Central memory CD4-positive, alpha-beta T cell (primary cell): ENCODE results near the gene PYGO2.
"Not testable (repeated sequence)": the region's sequence is repeated elsewhere in the genome, so short reads cannot be mapped to it uniquely, and the experiment has no call there.

Source experiments
- DNase-seq: peaks from one replicate; pipeline ENCODE4 v3.0.0; 2022

The PYGO2 gene

DNA sequence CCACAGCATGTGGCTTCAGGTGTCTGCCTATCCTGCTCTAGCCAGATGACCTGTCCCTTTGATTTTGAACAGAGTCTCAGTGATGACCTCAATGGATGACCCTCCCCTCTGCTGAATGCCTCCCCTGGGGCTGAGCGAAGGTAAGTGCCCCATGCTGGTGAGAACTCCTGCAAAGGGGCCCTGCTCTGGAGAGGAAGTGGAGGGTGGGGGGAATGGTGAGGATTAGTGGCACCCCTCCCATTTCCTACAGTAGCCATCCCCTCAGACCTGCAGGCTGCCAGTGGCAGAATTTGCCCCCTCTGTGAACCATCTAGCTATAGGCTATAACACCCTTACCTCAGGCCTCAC is 21.4 kb downstream of the PYGO2 start:
- DNase-seq: no peak

DNA sequence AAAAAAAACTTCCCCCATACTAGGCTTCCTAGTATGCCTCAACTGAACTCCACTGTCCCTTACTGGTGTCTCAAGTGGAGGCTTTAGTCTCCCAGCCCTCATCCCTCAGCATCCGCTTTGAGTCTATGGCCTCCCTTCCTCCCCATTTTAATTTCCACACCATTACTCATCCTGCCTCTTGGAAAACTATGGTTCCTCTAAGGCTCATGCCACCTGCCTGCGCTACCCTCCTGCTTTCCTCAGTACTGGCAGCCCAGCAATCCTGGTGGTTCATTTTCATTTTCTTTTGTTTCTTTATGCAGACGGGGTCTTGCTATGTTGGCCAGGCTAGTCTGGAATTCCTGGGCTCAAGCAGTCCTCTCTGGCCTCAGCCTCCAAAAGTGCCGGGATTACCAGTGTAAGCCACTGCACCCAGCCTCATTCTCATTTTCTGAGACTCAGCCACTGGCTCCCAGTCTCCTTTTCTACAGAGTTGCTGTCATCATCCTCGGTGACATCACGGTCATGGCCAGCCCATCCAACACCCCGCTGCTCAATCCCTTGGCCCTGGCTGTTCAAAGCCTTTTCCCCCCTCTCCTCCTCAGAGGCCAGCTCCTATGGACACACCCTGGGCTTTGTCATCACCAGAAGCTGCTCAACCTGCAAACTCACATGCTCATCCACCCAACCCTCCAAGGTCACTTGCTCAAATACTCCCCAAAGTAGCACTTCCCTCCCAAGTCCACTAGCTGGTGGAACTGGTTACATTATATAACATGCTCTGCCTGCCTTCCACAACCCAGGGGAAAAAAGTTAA is 22.8 kb downstream of the PYGO2 start:
- no peak for DNase-seq

DNA sequence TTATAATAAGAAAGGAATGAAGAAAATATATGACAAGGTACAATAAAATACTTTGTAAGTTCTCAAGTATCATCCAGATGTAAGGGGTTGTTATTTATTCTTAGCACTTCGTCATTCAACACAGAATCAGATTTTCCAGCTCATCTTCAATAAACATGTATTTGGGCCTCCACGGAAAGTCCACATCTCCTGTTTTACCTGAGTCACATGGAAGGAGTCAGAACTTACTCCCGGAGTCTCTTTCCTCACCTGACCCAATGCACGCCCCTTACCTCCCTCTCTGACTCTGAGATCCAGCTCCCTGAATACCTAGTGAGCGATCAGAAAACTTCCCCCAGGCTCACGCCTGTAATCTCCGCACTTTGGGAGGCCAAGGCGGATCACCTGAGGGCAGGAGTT is 23.6 kb downstream of the PYGO2 start:
- no peak for DNase-seq

DNA sequence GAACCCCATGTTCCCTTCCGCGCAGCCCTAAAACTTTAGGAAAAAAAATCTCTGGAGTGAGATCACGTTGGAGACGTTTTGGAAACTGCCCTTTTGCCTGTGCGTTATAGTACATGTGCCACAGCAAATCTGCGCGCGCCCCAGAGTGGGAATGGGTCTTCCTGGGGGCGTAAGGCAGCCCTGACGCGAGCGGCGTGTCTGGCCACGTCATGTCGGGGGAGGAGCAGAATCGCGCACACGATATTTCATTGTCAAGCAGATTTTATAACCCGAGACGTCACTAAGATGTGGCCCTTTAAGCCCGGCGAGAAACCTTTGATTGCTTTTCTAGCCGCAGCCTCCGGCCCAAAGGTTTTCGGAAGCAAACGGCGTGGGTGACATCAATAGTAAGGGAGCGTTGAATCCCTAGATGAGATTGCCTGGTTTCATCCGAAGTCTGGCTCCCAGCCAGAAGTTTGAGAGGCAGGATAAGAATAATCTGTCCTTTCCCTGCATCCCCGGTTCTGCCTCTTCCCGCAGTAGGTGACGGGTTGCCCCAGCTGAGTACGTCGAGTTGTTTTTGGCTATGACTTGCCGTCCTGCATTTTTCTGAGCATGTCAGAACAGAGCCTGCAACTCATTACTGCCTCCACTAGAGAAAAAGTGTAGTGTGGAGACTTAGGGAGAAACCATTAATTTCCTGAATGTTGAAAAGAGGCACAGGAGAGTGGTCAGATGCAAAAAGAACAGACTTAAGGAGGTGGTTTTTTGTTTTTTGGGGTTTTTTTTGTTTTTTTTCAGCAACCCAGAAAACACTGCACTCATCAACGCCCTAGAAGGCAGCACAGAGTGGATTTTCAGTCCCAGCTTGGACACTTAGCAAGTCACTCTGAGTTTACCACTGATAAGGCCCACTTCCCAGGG is 24.2 kb downstream of the PYGO2 start:
- DNase-seq: peak; percentile 97

DNA sequence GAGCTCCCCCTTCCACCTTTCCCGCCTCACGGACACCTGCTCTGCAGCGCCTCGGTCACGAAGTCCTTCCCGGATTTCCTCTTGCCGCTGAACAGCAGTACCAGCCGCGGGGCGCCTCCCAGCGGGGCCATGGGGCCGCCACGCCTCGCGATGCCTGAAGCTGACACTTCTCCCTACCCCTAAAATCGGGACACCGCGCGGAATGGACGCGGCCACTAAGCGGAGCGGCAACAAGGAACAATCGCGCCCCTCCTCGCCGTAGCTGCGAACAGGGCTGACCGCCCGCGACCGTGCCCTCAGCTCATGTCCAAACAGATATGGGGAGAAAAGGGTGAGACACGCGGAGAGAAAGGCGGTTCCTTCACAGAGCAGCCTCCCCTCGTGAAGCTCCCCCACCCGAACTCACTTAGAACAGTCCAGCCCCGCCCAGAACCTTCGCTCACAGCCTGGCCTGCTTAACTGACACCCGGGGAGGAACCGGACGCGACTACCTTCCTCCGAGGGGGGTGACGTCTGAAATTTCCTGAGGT is 25.0 kb downstream of the PYGO2 start, which contains the start of gene PMVK:
Gene PMVK, minus strand, starts transcription at position 165 of the 530 bp plus-strand sequence. Its CDS starts 34 bp downstream, at position 131.
- DNase-seq: peak; percentile 97

DNA sequence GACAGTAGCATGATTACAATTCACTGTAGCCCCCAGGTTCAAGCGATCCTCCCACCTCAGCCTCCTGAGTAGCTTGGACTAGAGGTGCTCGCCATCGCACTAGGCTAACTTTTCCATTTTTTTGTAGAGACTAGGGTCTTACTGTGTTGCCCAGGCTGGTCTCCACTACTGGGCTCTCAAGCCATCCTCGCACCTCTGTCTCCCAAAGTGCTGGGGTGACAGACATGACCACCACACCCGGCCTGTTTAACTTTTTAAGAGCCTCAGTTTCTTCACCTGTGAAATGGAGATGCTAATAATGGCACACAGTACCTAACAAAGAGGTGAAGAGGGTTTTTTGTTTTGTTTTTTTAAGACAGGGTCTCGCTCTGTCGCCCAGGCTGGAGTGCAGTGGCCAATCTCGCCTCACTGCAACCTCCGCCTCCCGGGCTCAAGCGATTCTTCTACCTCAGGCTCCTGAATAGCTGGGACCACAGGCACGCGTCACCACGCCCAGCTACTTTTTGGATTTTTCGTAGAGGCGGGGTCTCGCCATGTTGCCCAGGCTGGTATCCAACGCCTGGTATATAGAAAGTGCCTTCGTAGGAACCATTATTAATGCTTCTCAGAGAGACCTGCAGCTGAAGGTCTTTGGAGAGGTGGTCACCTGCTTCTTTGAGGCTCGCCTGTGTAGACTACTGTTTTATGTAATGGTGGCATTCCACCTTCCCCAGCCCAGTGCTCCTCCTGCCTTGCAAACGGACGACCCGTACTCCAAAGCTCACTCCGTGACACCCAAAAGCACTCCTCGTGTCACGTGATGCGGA is 25.6 kb downstream of the PYGO2 start:
- DNase-seq: no peak

DNA sequence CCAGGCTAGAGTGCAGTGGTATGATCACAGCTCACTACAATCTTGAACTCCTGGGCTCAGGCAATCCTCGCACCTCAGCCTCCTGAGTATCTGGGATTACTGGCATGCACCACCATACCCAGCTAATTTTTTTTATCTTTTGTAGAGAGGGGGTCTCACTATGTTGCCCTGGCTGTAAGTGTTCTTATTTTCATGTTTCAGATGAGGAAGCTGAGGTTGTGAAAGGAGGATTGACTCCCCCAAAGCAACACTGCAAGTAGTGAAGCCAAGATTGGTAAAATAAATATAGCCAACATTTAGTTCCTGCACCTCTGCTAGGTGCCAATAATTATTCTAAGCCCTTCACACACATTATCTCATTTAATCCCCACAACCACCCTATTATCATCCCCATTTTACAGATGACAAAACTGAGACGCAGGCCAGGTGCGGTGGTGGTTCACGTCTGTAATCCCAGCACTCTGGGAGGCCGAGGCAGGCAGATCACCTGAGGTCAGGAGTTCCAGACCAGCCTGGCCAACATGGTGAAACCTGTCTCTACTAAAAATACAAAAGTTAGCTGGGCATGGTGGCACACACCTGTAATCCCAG is 27.1 kb downstream of the PYGO2 start:
- no peak for DNase-seq

DNA sequence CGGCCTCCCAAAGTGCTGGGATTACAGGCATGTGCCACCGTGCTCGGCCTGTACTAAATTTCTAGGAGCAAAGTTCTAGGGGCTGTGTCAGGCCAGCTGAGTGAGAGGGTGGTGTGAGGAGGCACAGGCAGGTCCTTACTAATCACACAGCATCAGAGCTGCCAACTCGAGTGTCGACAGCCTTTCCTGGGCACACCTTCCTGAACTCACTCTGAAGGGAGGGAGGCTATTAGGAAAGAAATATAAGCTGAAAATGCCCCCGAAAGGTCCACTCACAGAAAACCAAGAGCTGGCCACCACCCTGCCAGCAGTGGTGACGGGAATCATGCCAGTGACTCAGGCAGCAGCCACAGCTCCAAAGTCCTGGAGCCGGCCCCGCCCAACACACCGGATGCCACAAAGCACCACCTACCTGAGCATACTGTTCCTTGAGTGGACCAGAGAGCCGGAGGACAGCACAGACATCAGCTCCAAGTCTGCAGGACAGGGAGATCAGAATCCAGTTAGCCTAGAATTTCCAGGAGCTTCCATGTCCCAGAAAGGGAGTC is 29.6 kb downstream of the PYGO2 start:
- DNase-seq: no peak

DNA sequence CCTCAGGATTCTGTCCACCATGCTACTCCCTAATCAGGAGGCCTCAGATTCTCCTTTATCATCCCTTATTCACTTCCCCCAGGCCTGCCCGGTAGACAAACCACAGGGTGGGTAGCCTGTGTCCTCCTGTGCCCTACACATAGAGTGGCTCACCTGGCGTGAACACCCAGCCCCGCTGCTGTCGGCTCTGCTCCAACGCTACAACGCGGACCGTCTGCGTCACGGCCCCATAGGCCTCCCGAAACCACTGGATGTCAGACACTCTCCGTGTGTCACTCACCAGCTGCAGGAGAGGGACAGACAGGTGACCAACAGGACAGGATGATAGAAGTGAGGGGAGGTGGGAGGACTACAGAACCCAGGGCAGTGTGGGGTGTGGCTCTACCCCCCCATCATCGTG is 35.4 kb downstream of the PYGO2 start:
- DNase-seq: no peak

DNA sequence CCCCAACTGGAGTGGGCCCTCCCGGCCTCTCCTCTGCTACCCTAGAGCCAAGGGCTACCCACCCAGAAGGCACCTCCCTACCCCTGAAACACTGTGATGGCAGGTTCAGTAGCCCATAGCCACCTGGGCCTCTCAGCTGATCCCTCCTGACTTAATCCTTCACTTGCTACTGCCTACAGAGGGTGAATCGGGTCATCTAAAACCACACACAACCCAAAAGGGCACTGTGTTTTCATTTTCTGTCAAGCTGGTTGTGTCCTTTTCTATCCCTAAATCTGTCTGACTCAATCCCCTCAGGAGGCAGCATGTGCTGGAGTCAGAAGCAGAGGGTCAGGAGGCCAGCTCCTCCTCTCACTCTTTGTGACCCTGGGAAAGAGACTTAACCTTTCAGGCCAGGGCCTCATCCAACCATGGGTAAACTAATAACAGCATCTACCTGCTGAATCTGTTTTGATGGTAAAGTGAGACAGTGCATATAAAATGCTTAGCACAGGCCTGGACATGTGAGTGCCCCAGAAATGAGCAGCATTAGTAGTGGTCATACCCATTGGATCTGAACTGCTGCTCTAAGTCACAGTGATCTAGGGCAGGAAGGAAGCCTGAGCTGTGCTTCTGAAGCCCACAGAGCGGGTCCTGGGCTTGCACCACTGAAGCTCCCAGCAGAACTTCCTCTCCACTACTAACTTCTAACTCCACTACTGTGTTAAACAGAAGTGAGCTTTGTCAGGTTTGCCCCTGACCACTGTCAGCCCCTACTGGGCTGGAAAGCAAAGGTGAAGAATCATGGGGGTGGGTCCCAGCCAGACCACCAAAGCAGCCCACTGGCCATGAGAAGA is 36.0 kb downstream of the PYGO2 start:
- no peak for DNase-seq

DNA sequence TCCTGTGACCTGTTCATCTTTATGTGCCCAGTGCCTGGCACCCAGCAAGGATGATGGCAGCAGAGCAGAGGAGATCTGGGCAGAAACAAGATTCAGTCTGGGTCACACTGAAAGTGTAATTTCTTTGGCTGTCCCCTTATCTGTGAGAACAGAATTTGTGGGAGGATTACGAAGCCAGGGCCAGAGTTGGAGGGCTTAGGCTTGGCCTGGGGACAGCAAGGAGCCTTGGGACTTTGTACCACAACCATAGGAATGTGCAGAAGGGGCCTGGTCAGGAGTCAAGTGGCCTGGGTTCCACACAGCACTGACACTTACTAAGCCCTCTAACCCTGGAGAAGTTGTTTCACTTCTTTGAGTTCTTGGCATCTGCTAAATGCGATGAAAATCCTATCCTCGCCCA is 37.9 kb downstream of the PYGO2 start:
- no peak for DNase-seq

DNA sequence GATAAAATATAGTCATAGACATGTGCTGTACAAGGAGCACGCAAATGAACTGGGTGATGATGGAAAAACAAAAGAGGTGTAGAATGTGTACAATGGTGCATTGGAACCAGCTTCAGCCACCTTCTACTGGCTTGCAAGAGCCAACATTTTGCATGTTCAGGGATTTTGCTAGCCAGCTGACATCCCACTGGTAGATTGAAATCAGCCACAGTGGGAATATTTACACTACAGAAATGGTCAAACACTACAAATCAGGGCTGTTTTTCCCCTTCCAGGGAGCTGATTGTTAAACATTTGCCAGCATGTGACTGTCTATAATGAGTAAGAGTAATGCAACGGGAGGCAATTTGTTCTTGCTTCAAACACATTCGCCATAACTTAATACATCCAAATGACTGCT is 48.3 kb downstream of the PYGO2 start:
- DNase-seq: no peak

DNA sequence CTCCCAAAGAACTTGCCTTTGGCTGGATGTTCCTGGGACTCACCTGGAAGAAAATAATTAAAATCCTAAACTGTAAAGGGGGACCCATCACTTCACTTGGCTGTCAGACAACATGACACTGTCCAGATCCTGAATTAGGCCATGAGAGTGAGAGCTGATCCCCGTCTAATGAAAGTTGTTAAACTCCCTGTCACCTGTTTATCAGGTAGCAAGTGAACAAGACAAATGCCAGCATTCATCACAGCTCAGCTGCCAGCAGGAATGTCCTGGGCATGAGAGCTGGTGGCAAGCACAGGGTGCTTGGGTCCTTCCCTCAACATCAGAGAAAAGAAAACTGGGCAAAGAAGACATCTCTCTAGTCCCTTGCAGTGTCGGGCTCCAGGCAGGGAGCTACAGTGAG is 48.8 kb downstream of the PYGO2 start:
- no peak for DNase-seq

DNA sequence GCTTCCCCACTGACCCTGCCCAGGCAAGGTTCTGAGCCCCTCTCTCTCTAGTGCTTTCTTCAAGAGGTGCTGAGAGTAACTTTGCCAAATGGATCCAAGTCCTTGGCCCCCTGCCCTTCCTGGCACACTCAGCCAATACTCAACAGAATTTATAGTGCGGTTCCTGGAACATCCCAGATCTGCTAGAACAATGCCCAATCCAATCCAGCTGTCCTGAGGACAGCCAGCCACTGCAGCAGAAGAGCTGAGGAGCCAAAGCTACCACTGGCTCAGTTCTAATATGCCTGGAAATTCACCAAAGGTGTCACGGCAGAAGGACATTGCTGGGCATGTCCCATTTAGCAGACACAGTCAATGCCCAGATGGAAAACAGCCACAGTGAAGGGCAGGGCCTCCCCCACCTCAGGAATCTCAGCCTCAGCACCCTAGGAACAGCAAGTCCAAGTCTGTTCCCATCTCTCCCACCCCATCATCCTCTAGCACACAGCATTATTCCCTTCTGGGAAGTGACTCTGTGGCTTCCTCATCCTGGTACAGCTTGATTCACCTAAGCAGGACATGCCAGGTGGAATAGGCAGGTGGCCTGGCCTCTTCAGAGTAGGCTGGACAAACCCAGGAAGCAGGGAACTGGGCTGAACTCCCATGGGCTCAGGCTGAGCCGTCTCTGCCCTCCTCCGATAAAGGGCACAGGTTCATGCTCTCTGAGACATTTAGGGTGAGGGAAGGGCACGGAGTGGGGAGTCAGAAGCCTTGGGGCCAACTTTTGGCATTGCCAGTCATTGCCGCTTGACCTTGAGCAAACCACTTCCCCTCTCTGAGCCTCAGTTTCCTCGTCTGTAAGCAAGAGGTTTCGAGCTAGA is 49.7 kb downstream of the PYGO2 start:
- no peak for DNase-seq

DNA sequence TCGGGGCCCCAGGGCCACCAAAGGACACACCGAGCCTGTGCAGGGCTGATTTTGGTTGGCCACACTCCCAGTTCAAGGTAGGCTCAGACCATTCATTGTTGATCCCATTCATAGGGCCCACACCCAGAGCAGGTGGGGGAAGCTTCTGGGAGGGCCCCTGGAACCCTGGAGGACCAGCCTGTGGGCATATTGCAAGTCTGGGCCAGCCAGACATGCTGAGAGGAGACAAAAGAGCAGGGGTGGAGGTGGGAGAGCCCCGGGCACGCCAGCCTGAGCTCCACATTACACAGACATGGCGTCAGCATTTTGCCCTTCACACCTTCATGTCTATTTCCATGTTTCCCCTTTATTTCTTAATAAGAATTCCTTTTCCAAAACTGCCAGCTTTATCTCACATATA is 50.7 kb downstream of the PYGO2 start:
- no peak for DNase-seq

DNA sequence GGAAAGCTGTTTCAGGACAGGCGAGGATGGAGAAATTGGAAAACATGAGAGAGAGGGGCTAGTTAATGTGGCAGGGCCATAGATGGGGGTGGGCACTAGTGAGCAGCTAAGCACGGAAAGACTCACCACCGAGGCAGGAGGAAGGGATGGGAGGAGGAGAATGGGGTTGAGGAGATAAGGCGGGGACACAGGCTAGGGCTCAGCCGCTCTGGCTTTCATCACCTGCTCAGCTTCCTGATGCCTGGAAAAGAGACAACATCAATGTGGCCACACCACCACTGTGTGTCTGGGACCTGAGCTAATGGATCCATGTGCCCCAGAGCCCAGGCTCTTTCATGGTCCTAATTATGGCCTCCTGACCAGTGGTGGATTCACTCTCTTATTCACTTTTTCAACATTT is 52.6 kb downstream of the PYGO2 start:
- DNase-seq: no peak

DNA sequence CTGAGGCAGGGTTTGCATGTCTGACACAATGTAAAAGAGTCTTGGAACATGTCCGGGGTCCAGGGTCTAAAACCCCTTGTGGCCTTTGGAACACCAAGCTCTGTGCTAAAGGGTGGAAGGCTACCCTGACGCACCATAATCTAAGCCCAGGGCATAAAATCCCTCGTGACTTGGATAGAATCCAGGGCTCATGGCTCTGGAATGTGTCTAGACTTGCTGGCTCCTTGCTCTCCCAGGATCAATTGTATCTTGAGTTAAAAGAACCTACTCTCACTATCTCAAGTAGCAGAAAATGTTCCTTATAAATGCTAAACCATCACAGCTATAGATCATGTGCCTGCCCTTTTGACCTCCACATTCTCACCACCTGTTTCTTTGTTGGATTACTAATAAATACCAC is 53.5 kb downstream of the PYGO2 start:
- DNase-seq: not testable (repeated sequence)
